ENCODE data around the gene STEAP1B. TPM values are rescaled to one million over a fixed set of nuclear protein-coding genes. Genes with fewer than 3 reads are reported as not detected.

Gene STEAP1B
- total and polyA plus RNA-seq, 2 of the 4 experiments (the other 2 are of a cell fraction) = 7.9 to 13.8 TPM

GRCh38 chr7:22447762-22448161 lies 52.2 kb downstream of the STEAP1B start:
- peaks cover 2% of the 10 kb centered on the region for H3K4me1 ChIP-seq (ENCODE audit: control insufficient read depth, insufficient read depth, low read length)
- H4K5ac ChIP-seq (ENCODE audit: low read depth, low read length) = no peak overlapping the region
- no peak overlapping the region for H2BK15ac ChIP-seq (ENCODE audit: low read depth, low read length)
- ChIA-PET POLR2A (ENCODE audit: unreplicated experiment) (no interaction called here), CTCF (no interaction called here)
- dilution Hi-C loops (cut with HindIII; ENCODE audit: low sequenced_read_pairs, unreplicated experiment) = no loop called here
- H4K8ac ChIP-seq (ENCODE audit: low read depth in 2 of 2, low read length in 2 of 2) = no peak overlapping the region
- H4K20me1 ChIP-seq (ENCODE audit: insufficient read depth, low read length) = no peaks in the 10 kb centered on the region
- no peak overlapping the region for H3K14ac ChIP-seq (replicated peaks; ENCODE audit: low read depth, low read length)
- H3K4me3 ChIP-seq (ENCODE audit: insufficient read depth, low read depth, low read length) = no peak overlapping the region
- no peak overlapping the region for H2AFZ ChIP-seq (replicated peaks; ENCODE audit: low read length, poor library complexity)
- no peak overlapping the region for H3K9ac ChIP-seq (ENCODE audit: low read depth, low read length)
- H3K36me3 ChIP-seq (ENCODE audit: control insufficient read depth, insufficient read depth, low read length) = no peaks in the 10 kb centered on the region
- H4K91ac ChIP-seq (ENCODE audit: insufficient read depth, low read depth, low read length) = no peak overlapping the region
- 0 out of 2 replicates have a peak, but pooled peaks cover 2% of the 10 kb centered on the region for H3K9me1 ChIP-seq (ENCODE audit: insufficient read depth, low read length)
- intact Hi-C loops (cut with micrococcal nuclease) = no loop called here
- in situ Hi-C loops (cut with MboI; ENCODE audit: low sequenced_read_pairs) = no loop called here
- H2BK20ac ChIP-seq (ENCODE audit: low read depth, low read length) = no peak overlapping the region
- no peak overlapping the region for H2AK9ac ChIP-seq (replicated peaks; ENCODE audit: low read depth, low read length, poor library complexity)
- ATAC-seq (ENCODE audit: low read depth) (peak; percentile 13; the same call in 1 of the 2 replicates), DNase-seq (peak; percentile 13)
- WGBS, 2 experiments (ENCODE audit: extremely low coverage in 2 of 2, insufficient read length in 1 of 2) = no CpG with 5 or more reads among the region's 3 CpGs
- H3K27ac ChIP-seq (ENCODE audit: insufficient read depth, low read length) = no peak overlapping the region
- no TSS peak for BruUV-seq (replicated peaks)
- no peak overlapping the region for H3K4me2 ChIP-seq (ENCODE audit: low read depth, low read length)
- no peak overlapping the region for H3K56ac ChIP-seq (ENCODE audit: extremely low read depth, insufficient read depth, low read length)
- no peak overlapping the region for H2BK5ac ChIP-seq (ENCODE audit: low read depth, low read length, poor library complexity, severe bottlenecking)
- no peak overlapping the region for H2AK5ac ChIP-seq (ENCODE audit: low read depth, low read length)
- H3K23ac ChIP-seq (ENCODE audit: low read depth, low read length) = no peak overlapping the region
- H3K18ac ChIP-seq (ENCODE audit: low read depth, low read length) = no peak overlapping the region
- no peaks in the 10 kb centered on the region for H3K9me3 ChIP-seq (ENCODE audit: control insufficient read depth, insufficient read depth, low read length)
- no peak overlapping the region for H2BK120ac ChIP-seq (ENCODE audit: low read depth, low read length)
- H3K4ac ChIP-seq (ENCODE audit: low read depth, low read length) = no peak overlapping the region
- no peaks in the 10 kb centered on the region for H3K79me1 ChIP-seq (ENCODE audit: low read depth in 1 of 2, low read length in 2 of 2)
- TF ChIP-seq CHD1 (IDR thresholded peaks at IDR 0.05; ENCODE audit: low read depth, low read length) (no peak), CEBPB (IDR thresholded peaks at IDR 0.05; ENCODE audit: low read depth, low read length) (no peak), MXI1 (IDR thresholded peaks at IDR 0.05; ENCODE audit: borderline replicate concordance, low read depth, low read length) (no peak), BHLHE40 (IDR thresholded peaks at IDR 0.05; ENCODE audit: low read depth, low read length) (no peak), RCOR1 (IDR thresholded peaks at IDR 0.05; ENCODE audit: insufficient replicate concordance, low read length) (no peak), ELK1 (IDR thresholded peaks at IDR 0.05; ENCODE audit: borderline replicate concordance, low read depth, low read length) (no peak), MAFK (IDR thresholded peaks at IDR 0.05; ENCODE audit: low read depth, low read length) (no peak), RAD21 (IDR thresholded peaks at IDR 0.05; ENCODE audit: low read length) (no peak), CTCF (conservative IDR thresholded peaks at IDR 0.05; ENCODE audit: low read depth, low read length) (no peak), MAZ (IDR thresholded peaks at IDR 0.05; ENCODE audit: borderline replicate concordance, low read depth, low read length) (no peak), USF2 (IDR thresholded peaks at IDR 0.05; ENCODE audit: low read depth, low read length) (no peak), SMC3 (IDR thresholded peaks at IDR 0.05; ENCODE audit: low read depth, low read length) (no peak), RFX5 (IDR thresholded peaks at IDR 0.05; ENCODE audit: low read depth, low read length) (no peak)
- H3K27me3 ChIP-seq (ENCODE audit: control insufficient read depth, insufficient read depth, low read length) = no peaks in the 10 kb centered on the region
